IPS-NIHi7 (cell line): Measurements from ENCODE around the gene MAGI1.
"Not testable (repeated sequence)": the region's sequence is repeated elsewhere in the genome, so short reads cannot be mapped to it uniquely, and the experiment has no call there.

ENCODE experiments used
- DNase-seq: peaks from one replicate; pipeline ENCODE4 v3.0.0; 2012; ENCODE audit warnings: mixed read lengths; ENCODE audit errors: extremely low spot score

Gene MAGI1

GRCh38 chr3:65749066-65749465 lies 289.7 kb downstream of the MAGI1 start:
- no peak for DNase-seq

GRCh38 chr3:65748326-65748725 lies 290.4 kb downstream of the MAGI1 start:
- DNase-seq = no peak

- no peak for DNase-seq
These were observed 291.9 kb downstream of the MAGI1 start for GRCh38 chr3:65746848-65747247.

GRCh38 chr3:65745306-65745705 lies 293.4 kb downstream of the MAGI1 start:
- no peak for DNase-seq

DNA sequence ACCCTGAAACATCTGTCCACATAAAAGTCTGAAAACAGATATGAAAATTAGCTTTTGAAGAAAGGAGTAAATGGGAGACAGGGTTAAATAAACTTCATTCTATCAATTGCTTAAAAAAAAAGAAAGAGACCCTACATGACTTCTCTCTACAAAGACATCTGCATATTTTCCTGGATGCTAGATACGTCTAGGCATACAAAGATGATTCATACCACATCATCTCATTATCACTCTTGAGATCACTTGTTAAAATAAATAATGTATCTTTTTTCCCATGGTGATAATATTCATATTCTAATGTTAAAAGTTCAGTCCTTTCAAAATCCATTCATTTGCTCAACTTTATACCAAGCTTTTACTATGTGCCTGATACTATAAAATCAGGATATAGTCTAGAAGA lies 295.8 kb downstream of the MAGI1 start:
- no peak for DNase-seq

GRCh38 chr3:65741540-65741939 lies 297.2 kb downstream of the MAGI1 start:
- DNase-seq = no peak

DNA sequence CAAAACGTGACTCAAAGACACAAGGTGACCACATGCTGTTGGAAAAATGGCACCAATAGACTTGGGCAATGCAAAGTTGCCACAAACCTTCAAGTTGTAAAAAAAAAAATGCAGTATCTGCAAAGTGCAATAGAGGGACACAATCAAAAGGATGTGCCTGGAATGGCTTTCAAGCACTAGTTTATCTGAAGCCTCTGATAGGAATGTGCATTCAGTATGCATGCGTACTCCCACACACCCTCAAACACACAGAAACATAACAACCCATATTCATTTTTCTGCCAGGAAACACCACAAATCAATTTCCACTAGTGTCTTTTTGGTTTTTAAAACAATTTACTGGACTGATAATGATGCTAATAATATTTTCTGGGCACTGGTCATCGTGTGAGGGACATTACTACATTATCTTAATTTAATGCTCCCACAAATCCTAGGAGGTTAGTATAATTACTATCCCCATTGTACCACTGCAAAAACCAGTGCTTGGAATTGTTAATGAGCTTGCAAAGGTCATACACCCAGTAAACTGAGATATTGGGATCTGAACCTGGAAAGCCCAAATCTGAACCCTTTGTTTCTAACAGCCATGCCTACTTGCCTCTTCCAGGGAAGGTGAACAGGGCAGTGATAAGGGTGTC lies 298.7 kb downstream of the MAGI1 start:
- DNase-seq = no peak

DNA sequence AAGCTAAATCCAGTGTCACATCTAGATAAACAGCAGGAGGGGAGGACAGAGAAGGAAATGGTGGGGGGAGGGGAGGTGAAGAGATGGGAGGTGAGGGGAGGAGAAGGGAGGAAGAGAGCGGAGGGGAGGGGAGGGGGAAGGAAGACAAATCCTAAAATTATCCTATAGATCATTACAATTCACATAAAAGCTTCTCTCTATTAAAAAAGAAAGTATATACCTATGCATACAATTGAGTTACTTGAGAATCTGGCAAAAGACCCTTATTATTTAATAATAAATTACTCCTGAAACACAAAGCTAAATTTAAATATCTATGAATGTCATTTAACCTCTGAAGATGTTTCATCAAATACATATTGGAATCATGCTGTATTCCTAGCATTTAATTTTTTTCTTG lies 303.9 kb downstream of the MAGI1 start:
- DNase-seq = no peak

DNA sequence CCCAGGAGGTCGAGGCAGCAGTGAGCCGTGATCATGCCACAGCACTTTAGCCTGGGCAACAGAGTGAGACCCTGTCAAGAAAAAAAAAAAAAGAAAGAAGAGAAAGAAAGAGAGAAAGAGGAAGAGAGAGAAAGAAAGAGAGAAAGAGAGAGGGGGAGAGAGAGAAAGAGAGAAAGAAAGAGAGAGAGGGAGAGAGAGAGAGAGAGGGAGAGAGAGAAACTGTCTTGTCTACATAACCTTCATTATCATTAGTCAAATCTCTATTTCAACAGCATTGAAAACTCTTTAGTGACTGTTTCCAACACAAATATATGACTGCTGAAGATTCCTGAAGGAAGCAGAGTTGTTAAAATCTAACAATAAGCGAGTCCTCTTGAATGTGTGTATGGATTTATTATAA lies 304.3 kb downstream of the MAGI1 start:
- DNase-seq = no peak

DNA sequence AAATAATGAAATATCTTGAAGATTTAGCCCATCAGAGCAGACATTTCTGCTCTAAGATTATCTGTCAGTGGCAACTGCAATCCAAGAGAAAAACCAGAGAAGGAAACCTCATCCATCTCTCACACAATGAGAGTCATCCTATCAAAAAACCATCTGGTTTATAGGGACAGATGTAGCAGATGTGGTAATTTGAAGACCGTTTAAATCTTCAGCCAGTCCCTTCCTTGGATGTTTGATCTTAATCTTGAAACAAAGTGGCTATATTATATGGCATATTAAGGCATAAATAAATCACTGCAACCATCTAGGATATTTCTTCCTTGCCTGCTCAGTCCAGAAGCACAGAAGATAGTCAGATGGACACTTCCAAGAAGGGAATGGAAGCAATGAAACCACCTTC lies 305.3 kb downstream of the MAGI1 start:
- DNase-seq = no peak

- DNase-seq = peak; percentile 77
These were observed 306.4 kb downstream of the MAGI1 start for GRCh38 chr3:65732051-65732935.

DNA sequence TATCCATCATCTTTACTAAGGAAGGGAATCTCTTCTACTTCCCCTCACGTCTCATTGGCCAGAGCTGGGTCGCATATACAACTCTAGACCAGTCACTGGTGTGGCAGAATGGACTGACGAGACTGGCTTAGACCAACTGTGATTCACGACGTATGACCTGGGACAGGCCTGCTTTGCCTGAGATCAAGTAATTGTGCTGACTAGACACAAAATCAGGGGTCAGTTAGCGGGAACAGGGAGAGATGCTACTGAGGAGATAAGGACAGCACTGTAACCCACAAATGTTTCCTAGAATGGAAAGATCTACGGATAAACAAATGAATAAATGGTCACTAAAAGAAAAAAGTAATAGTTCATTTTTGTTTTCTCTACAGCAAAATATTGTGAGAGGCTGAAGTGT lies 308.3 kb downstream of the MAGI1 start:
- no peak for DNase-seq

DNA sequence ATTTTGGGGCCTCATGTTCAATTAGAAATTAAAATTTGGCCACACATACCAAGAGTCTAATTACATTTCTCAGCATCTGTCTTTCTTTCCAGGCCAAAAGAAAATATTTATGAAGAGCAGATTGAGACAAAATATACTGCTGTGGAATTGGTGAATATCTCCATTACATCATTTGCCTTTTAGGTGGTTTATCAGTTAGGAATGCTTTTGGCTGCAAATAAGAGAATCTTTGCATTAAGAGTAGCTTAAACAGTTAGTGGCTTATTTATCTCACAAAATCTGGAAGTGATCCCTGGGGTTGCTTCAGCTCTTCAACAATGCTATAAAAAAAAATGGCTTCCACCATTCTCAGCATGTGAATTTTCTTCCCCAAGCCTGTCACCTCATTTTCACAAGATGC lies 308.7 kb downstream of the MAGI1 start:
- DNase-seq = no peak

GRCh38 chr3:65729555-65729954 lies 309.2 kb downstream of the MAGI1 start:
- DNase-seq = no peak

DNA sequence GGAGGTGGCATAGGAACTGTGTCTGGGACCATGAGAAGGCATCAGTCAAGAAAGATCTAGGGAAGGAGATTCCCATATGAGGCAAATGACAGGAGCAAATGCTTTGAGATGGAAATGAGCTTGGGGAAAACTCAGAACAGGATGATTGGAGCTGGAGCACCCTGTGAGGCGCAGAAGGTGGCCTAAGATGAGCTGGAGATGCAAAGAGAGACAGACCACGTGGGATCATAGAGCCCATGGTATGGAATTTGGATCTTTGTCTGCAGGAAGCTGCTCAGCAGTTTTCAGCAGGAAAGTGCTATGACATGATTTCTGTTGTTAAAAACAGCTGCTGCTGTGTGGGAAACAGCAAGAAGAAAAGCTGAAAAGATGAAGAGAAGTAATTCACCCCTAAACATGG lies 310.6 kb downstream of the MAGI1 start:
- no peak for DNase-seq

- DNase-seq = no peak
These were observed 314.7 kb downstream of the MAGI1 start for GRCh38 chr3:65723985-65724384.

DNA sequence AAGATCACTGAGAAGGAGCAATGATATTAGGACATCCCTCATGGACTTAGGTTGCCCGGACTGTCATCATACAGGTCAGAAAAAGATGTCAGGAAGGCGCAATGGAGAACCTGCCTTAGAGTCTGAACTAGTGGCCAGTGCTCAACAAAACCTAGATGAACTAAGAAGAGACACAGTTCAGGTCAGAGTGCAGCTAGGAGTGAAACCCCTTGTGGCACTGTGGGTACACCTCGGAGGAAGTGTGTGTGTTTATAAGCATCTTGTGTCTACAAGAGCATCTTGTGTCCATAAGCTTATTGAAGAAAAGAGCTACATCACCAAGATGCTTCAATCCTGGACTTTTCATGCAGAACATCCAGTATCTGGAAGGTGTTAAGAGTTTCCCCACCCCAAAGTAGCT lies 315.7 kb downstream of the MAGI1 start:
- DNase-seq = no peak

GRCh38 chr3:65720989-65721737 lies 317.6 kb downstream of the MAGI1 start:
- no peak for DNase-seq

DNA sequence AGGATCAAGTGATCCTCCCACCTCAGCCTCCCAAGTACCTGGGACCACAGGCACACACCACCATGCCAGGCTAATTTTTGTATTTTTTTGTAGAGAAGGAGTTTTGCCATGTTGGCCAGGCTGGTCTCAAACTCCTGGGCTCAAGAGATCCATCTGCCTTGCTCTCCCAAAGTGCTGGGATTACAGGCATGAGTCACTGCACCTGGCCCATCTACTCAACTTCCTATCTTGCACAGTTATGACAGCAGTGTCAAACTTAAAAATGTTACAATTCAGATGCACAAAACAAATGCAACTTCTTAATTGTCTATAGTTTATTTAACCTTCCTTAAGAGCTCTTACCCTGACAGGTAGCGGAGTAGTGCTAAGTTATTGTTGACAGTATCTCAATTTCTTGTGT lies 319.1 kb downstream of the MAGI1 start:
- not testable (repeated sequence) for DNase-seq

DNA sequence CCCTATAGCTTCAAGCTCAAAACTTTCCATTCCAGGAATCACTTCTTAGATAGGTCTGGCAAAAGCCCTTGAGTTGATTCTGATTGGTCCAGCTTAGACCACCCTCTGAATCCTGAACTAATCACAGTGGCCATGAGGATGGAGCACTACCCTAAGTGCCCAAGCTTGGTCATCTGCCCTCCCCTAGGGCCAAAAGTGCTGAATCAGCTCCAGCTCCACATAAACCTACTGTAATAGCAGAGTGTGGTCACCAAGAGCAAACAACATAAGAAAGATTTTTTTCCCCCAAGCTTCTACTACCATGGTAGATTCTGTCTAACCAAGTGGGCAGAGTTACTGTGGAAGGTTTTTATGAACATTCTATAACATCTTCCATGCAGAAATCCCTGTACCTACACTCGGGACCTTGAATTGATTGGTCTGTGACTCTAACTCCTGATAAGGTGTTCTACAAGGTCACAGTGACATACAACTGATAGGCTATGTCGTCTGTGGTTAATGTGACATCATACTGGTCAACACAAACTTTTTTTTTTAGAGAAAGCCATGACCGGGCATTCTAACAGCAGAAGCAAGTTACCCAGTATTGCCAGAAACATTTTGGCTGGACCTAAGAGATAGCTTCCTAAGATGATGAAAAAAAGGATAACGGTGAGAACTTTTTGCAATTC lies 320.9 kb downstream of the MAGI1 start:
- DNase-seq = no peak

DNA sequence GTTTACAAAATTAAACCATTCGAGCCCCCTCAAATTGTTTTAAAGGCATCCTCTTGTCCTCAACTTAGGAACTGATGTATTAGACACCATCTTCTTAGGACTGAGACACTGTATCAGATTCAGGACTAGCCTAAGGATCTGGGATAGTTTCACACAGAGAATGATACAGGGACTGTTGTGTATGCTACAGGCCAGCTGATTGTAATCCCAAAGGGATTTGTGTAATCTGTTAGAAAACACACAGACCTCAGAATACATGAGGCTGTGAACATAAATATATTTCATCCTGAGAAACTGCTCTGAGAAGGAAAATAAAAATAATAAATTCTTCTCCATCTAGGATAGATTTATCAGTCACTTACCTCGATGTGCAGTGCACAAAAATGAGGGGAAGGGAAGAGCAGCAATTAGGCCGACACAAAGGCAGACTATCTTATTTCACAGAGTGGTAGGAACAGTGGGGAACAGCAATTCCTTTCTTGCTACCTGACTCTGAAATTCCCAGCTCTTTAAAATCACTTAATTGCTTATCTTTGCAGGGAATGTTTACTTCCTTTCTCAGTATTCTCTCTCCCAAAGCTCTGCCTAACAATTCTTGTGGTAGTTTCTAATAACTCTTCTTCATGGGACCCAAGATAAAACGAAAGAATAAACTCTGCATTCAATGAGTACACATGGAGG lies 322.5 kb downstream of the MAGI1 start:
- DNase-seq = no peak

DNA sequence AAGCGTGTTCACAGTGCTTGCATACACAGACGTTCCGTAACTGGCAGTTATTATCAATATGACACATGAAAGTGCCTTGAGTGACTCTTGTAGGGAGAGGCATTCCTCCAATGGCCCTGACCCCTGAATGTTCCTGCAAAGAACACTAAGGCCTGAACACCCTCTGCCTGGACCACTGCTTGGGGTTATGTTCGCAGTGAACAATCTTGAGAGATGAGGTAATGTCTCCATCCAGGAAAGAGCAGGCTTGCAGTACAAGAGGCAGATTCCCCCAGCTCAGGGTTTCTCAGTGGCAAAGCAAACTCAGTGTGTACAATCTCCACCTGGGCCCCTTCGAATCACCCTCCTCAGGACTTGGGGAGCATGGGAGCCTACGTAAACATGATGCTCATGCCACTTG lies 324.6 kb downstream of the MAGI1 start:
- DNase-seq = no peak
